Measurements from ENCODE around the gene SERPINB13. TPM values are rescaled to one million over a fixed set of nuclear protein-coding genes. Genes with fewer than 3 reads are reported as not detected.
"Not testable (repeated sequence)": the region's sequence is repeated elsewhere in the genome, so short reads cannot be mapped to it uniquely, and the experiment has no call there.

Gene SERPINB13
- total RNA-seq, 1 experiment from 2014 or later = not detected

DNA sequence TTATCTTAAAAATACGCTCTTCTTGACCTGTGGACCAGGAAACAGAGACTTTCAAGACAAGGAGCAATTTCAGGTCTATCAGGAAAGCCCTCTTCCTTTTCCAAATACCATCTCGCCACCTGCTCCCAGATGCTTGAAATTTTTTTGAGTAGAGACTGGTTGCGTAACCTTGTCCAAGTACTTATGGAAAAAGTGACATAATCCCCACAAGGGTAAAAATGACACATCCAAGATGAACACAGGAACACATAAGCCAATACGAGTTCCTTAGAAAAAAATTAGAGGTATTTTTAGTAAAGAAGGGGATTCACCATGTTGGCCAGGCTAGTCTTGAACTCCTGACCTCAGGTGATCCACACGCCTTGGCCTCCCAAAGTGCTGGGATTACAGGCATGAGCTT lies 1.8 kb downstream of the SERPINB13 start:
- DNase-seq (ENCODE audit: low read depth) = no peak

DNA sequence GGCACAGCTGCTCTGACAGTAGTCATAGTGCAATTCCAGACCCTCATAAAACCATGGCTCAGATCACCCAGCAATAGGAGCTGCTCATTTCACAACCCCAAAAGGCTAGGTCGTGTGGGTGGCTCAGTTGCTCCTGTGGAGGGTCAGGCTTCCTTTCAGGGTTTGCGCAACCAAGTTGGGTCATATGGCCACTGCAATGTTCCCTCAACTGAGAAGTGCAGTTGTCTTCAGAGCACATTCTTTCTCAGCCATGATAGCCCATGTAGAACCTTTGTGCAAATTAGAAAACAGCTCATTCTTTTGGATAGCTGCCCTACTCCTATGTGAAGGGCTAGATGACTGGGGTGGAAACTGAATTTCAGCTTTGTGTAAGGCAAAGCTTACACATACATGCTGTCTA lies 3.2 kb downstream of the SERPINB13 start:
- no peak for DNase-seq (ENCODE audit: low read depth)

DNA sequence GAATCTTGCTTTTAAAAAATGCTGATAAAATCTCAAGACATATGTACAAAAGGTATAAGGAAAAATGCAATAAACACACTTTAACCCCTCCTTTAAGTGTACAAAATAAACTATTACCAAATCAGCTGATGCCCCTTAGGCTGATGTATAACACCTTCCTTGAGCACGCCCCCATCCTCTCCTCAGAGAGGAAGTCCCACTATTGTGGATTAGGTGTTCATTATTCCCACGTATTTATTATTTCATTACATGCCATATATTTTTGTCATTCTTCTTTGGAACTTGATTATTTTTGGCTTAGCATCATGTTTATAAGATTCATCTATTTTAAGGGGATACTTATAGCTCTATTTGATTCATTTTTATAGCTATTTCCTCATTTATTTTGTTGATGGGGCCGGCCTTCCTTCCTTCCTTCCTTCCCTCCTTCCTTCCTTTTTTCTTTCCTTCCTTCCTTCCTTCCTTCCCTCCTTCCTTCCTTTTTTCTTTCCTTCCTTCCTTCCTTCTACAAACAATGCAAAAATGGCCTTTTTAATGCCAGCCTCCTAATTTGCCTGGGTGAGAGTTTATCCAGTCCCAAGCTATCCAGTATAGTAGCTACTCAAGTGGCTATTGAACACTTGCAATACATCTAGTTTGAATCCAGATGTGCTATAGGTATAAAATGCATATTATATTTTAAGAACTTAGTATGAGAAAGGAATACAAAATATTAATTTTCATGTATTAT lies 4.0 kb downstream of the SERPINB13 start:
- no peak for DNase-seq (ENCODE audit: low read depth)

DNA sequence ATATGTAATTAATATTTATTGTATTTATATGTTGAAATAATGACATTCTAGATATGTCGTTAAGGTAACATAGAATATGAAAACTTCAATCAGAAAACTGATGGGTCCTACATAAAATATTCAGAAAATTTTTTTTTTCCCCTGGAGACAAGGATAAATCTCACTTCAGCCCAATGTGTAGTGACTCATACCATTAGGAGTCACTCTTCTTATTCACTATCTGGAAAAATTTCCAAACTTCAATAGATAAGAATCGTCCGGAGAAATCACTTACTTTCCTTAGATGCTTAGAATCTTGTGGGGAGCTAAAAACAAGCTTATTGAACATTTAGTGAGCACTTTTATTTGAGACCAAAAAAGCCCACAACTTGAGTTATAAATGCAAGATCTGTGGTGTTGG lies 4.6 kb downstream of the SERPINB13 start:
- DNase-seq (ENCODE audit: low read depth) = no peak

DNA sequence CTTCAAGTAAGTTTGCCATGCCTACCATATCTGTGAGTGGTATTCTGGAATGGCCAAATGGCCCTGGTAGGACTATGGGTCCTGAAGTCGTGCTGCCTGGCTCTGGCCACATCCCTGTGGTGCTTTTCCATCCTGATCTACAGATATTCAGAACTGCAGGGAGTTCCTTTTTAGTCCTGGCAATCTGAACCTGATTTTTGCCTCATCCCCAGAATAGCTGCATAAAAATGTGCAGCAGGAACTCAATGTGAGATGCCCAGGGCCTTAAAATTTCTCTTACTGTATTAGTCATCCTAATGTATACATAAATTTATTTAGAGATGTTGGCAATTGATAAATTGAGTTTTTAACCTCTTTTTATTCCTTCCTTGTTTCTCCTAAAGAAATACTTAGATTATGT lies 5.3 kb downstream of the SERPINB13 start:
- no peak for DNase-seq (ENCODE audit: low read depth)

DNA sequence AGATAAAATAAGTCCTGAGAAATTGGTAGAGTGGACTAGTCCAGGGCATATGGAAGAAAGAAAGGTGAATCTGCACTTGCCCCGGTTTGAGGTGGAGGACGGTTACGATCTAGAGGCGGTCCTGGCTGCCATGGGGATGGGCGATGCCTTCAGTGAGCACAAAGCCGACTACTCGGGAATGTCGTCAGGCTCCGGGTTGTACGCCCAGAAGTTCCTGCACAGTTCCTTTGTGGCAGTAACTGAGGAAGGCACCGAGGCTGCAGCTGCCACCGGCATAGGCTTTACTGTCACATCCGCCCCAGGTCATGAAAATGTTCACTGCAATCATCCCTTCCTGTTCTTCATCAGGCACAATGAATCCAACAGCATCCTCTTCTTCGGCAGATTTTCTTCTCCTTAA lies 9.8 kb downstream of the SERPINB13 start:
- DNase-seq (ENCODE audit: low read depth) = no peak

DNA sequence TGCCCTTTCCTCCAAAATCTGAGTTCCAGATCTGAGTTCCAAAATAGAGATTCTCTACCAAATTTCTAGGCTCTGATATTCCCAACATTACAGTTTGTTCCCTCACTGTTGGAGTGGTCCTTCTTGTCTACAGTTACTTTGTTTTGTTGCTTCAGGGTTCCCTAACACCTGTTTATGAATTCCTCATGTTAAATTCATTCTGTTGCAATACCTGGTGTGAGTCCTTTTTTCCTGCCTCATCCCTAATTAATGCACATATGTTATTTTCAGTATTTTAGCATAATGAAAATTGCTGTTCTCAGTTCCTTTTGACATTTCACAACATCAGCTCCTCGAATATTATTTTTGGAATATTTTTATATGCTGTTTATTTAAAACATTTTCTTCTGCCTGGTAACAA lies 16.2 kb downstream of the SERPINB13 start:
- DNase-seq (ENCODE audit: low read depth) = no peak

DNA sequence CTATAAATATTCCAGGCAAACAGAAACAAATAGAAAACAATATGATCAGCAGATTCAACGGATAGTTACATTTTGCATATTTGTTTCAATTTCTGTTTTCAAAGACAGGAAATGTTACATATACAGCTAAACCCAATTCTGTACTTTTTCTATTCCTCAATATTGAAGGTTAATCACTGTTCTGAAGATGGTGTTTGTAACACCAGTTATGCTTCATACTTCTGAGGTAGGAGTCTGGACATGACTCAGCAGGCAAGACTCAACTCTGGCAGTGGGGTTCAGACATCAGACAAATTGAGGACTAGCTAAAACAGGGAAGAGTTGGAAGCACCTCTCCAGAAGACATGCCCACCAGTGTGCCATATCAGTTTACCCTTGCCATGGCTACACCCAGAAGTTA lies 16.6 kb downstream of the SERPINB13 start:
- peak; percentile 39 for DNase-seq (ENCODE audit: low read depth)

DNA sequence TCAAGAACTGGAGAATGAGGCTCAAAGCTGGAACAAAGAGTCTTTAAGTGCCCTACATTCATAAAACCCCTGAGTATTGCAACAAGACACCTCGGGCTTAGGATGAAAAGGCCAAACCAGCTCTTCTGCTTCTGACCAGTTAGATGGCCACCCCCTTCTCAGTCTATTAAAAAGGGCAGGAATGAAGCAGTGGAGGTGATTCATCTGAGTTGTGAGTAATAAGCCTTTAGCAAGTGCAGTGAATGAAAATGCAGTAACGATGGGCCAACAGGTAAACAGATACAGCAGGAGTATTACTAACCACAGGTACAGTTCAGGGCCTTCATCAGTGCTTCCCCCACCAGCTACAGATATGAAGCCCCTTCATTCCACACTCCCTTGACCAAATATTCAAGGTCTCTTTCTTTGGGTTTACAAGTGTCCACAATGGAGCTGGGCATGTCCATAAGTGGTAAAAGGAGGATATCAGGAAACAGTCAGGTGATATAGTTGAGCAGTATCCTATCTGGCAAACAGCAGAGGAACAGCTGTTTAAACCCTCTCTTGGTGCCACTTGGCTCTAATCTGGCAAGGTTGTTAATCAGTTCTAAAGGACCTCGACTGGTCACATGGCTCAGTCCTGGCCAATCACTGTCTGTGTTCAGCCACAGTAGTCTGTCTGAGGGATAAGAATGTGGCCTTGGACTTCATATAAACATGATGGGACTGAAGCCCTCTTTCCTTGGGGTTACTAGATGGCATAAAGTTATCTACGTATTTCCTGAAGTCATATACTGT lies 17.8 kb downstream of the SERPINB13 start:
- DNase-seq (ENCODE audit: low read depth) = peak; percentile 78

DNA sequence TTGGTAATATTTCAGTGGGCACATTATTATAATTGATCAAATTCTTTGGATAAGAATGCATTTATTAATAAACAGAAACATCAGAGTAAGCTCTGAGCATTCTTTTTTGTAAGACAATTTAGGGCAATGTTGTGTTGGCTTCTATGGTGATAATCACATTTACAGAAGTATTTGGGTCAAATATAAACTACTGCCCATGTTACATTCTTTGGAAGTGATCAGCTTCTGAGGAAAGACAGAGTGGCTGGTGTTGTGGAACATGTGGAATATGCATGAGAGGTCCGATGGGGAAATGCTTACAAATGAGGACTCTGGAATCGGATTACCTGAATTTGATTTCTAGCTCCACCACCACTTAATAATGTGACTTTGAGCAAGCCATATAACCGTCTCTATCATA lies 19.4 kb downstream of the SERPINB13 start:
- DNase-seq (ENCODE audit: low read depth) = no peak

DNA sequence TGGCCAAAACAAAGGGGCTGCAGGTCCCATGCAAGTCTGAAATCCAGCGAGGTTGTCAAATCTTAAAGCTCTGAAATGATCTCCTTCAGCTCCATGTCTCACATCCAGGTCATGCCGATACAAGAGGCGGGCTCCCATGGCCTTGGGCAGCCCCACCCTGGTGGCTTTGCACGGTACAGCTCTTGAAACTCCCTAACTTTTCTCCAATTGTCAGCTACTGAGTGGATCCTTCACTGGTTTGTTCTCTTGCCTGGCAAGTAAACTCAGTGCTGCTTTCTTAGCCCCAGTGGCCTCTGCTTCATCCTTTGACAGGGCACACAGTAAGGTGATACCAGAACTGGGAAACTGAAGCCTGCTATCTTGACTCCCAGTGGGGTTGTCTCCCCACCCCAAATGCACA lies 26.3 kb downstream of the SERPINB13 start:
- no peak for DNase-seq (ENCODE audit: low read depth)

DNA sequence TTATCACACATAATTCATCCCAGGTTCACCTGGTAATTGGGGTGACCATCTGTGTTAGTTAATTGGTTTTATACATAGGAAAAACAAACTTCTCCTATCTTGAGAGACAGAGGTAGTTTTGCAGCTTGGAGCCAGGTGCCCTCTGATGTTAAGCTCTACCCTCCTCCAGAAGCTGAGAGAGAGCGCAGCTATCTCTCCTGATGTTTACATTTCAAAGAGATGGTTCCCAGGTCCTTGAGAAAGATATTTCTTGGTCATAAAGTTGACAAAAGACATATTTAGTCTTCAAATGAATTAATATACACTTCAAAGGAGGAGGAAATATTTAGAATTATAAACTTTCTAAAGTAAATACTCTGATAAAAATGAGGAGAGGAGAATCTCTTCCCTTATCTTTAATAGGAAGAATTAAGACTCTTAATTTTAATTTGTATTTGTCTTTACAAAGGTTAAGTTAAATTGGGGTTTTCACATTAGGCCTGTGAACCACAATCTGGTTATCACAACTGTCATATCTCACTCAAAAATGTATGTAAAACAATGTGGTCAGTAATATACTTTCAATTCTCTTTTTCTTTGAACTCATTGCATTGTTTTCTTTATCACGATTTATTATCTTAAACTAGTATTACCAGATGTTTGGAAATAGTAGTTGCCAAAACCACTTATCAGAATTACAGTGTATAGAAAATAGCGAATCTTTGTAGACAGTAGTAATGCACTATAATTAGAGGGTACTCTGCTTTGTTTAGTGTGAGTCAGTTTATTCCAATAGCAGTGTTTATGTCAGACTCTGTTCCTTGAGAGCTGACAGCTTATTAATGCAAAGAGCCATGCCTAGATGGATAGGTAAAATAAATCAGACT lies 30.1 kb downstream of the SERPINB13 start:
- no peak for DNase-seq (ENCODE audit: low read depth)

DNA sequence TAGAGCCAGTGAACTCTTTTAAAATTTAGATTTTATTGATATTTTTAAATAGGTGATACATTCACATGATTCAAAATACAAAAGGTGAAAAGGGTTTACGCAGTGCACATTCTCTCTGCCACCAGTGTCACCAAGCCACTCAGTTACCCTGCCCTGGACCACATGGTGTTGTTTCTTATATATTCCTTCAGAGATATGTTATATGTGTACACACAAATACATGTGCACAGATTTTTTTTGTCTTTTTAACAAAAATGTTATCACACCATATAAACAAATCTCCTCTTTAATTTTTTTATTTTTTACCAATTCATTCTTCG lies 30.7 kb downstream of the SERPINB13 start:
- no peak for DNase-seq (ENCODE audit: low read depth)

DNA sequence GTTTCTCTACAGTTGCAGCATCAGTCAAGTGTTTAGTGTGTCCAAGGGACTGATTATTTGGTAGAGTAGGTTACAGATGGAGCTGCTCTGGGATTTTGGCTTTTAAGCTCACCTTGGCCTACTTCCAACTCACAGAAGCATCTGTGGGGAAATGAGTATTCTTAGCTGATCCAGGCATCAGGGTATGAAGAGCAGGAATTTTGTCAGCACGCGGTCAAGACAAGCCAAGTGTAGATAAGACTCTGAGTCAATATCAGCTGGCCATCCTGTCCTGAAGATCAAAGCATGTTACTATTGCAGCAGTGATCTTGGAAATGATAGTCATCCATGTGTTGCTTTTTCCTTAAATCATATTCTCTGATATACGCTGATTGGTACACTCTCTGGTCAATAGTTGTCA lies 32.5 kb downstream of the SERPINB13 start:
- DNase-seq (ENCODE audit: low read depth) = no peak

DNA sequence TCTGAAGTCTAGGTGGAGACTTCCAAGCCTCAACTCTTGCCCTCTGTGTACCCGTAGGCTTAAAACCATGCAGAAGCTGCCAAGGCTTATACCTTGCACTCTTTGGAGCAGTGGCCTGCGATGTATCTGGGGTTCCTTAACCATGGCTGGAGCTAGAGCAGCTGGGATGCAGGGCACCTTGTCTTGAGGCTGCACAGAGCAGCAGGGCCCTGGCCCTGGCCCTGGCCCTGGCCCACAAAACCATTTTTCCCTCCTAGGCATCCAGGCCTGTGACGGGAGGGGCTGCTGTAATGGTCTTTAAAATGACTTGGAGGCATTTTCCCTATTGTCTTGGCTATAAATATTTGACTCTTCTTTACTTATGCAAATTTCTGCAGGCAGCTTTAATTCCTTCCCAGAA lies 37.7 kb downstream of the SERPINB13 start:
- no peak for DNase-seq (ENCODE audit: low read depth)

DNA sequence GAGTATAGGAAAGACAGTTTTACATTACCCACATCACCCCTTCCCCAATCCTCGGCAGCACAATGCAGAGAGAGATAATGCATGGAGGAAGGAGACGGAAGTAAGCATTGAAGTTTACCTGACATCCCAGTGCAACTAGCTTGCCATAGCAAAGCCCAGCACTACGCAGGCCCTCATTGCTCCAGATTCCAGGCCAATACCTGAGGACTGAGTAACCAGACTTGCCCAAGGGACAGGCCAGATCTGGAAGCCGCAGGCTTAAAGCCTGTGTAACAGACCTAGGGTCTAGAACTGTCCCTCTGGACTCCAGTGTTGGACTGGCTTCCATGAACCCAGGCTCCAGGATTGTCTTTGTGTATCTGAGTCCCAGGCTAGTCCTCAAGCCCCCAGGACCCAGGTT lies 39.3 kb downstream of the SERPINB13 start:
- no peak for DNase-seq (ENCODE audit: low read depth)

DNA sequence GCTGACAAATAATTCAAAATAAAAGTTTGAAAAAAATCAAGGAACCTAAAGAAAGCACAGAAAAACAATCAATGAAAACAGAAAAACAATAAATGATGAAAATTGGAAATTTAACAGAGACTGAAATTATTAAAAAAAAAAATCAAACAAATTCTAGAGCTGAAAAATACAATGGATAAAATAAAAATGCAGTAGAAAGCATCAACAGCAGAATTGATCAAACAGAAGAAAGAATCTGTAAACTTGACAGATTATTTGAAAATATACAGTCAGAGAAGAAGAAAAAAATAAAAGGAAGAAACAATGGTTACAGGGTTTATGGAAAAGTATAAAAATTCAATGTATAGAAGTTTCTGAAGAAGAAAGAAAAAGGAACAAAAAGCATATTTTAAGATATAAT lies 40.7 kb downstream of the SERPINB13 start:
- no peak for DNase-seq (ENCODE audit: low read depth)

DNA sequence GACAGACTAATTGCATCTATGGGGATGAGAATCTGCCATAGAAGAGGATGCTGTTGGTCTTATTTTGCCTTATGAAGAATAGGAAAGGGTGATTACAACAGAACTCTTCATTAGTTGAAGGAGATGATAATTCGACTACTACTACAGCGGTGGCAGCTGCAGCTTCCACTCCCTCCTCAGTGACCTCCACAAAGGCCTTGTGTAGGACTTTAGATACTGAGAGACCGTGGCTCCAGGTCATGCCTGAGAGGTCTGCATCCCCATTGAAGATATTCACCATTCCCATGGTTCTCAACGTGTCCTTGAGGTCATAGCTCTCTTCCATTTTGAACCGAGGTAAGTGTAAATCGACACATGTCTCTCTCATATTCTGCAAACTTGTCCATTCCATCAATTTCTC lies 50.6 kb downstream of the SERPINB13 start:
- no peak for DNase-seq (ENCODE audit: low read depth)

DNA sequence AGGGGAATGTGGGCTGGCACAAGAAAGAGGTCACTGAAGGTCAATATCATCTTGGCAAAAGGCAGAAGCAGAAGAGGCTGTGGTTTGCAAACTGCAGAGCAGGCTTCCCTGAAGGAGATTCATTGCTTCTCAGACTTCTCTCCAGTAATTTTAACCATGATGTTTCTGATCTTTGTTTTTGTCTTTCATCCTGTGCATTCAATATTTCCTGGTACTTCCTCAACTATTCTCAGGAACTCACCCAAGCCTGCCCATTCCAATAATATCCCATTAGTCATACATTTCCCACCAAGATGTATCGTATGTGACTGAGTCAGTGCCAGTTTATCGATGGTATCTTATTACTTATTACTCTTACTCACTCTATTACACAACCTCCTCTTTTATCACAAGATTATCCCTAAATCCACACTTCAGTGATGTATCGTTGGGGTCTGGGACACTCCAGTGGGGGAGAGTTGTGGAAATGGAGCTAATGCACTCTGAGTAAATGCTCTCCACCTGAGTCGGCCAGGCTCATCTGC lies 54.1 kb downstream of the SERPINB13 start:
- peak; percentile 81 for DNase-seq (ENCODE audit: low read depth)

DNA sequence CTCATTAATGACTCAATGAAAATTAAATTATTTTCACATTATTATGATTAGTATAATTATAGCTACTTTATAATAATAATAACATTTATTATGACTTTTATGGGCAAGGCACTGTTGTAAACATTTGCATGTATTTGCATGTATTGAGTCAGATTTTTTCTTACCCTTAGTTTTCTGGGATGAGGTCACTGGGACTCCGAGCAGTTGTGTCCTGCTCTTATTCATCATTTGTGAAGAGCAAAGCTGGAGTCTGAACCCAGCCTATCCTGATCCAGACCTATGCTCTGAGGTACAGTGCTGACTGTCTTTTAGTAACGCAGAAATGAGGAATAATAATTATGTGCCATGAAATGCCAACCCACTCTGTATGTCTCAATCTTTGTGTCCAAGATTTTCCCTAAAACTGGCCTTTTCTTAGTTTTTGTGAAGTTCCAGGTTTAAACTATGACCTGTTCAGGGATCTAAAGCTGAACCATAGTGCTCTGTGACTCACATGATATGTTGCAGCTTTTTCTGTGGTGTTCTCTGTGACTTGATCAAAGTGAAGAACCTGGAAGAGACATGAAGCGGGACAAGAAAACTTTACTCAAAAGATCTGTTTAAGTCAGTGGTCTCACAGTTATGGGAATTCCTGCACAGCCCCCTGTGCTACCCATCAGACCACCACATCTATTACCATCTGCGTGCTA lies 55.7 kb downstream of the SERPINB13 start:
- DNase-seq (ENCODE audit: low read depth) = not testable (repeated sequence)

DNA sequence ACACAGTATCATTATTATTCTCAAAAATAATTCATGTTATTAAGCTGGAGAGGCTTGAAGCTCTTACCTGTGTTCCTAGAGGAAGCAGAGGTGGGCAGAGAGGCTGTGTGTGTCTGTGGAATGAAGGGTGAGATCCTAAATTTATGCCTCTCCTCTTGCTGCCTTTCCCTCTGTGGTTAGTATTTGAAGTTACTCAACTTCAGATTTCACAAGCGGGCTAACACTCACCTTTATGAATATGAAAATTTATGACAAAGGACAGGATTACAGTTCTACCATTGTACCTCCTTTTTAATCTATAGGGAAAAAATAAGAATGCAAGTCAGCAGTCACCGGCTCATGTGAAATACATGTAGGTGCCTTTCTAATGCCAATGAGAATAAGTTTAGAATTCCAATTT lies 57.0 kb downstream of the SERPINB13 start, which contains the start of gene SERPINB4:
TSS of gene SERPINB4 (minus strand) at position 115 of the 400 bp plus-strand sequence. CDS start 679 bp downstream, outside the sequence.
- not testable (repeated sequence) for DNase-seq (ENCODE audit: low read depth)
